H1 (cell line): ENCODE results near the gene KCP. TPM values are rescaled to one million over a fixed set of nuclear protein-coding genes. Genes with fewer than 3 reads are reported as not detected.

Experiments used
- CTCF ChIA-PET: fragments of 300-600 bp; sonication (Branson Sonifier 250); formaldehyde crosslinking; loops from one replicate; lab custom pipeline; 2021; ENCODE audit not compliant: partially characterized antibody; lab: Charles Lee
- POLR2A ChIA-PET: fragments of 300-600 bp; sonication (Branson Sonifier 250); formaldehyde crosslinking; loops from one replicate; lab custom pipeline; 2021; ENCODE audit warnings: inconsistent platforms; ENCODE audit not compliant: partially characterized antibody; lab: Charles Lee
- DNase-seq, 2 experiments: peaks; one replicate each; pipeline versions ENCODE4 v3.0.0 to v3.0.0-alpha.2; 2010 to 2022; ENCODE audit warnings: low spot score in 2 of 2, low read depth in 1 of 2, mixed read lengths in 1 of 2
- FAIRE-seq: peaks from 2 replicates; lab custom pipeline; 2011; peaks lifted over from hg19 to GRCh38; lab: Jason Lieb, UNC
- H2AFZ ChIP-seq: 2 replicates; pipeline ENCODE4 v1.8.1; 2012; ENCODE audit warnings: low read length, inconsistent platforms
- H2AK5ac ChIP-seq: 2 replicates; pipeline ENCODE4 v1.6.1; 2013; ENCODE audit warnings: low read depth, low read length
- H2BK120ac ChIP-seq: replicated peaks from 2 replicates; pipeline ENCODE3; 2013; ENCODE audit warnings: low read depth, low read length, inconsistent platforms
- H2BK12ac ChIP-seq: 2 replicates; pipeline ENCODE4 v1.6.1; 2013; ENCODE audit warnings: low read depth, low read length
- H2BK15ac ChIP-seq: 2 replicates; pipeline ENCODE4 v1.6.1; 2013; ENCODE audit warnings: low read length
- H2BK20ac ChIP-seq: 2 replicates; pipeline ENCODE4 v1.6.1; 2013; ENCODE audit warnings: low read length
- H2BK5ac ChIP-seq: 2 replicates; pipeline ENCODE4 v1.6.1; 2013; ENCODE audit warnings: low read depth, low read length
- H3K14ac ChIP-seq: 2 replicates; pipeline ENCODE4 v1.6.1; 2013; ENCODE audit warnings: inconsistent platforms; ENCODE audit not compliant: insufficient read length
- H3K18ac ChIP-seq: 2 replicates; pipeline ENCODE4 v1.6.1; 2013; ENCODE audit warnings: low read length; ENCODE audit errors: extremely low read depth
- H3K23ac ChIP-seq: 2 replicates; pipeline ENCODE4 v1.6.1; 2013; ENCODE audit warnings: inconsistent platforms; ENCODE audit not compliant: insufficient read length
- H3K23me2 ChIP-seq: 2 replicates; pipeline ENCODE4 v1.6.1; 2013; ENCODE audit warnings: low read depth, low read length
- H3K27ac ChIP-seq: 2 replicates; pipeline ENCODE4 v1.6.1; 2011; ENCODE audit warnings: low read depth, low read length, inconsistent platforms
- H3K27me3 ChIP-seq, 4 experiments: replicated peaks in 1 of 4; 1 replicate in 1 of 4; 2 replicates in 3 of 4; pipeline versions ENCODE4 v1.6.1 to v1.8.1; 2011 to 2013; ENCODE audit warnings: low read length in 3 of 4, mild to moderate bottlenecking in 3 of 4, inconsistent platforms in 2 of 4, mixed read lengths in 2 of 4, moderate library complexity in 1 of 4; ENCODE audit not compliant: control insufficient read depth in 3 of 4, insufficient read depth in 3 of 4; ENCODE audit errors: extremely low read depth in 1 of 4
- H3K36me3 ChIP-seq, 4 experiments: 2 replicates each; pipeline versions ENCODE4 v1.6.1 to v1.8.1; 2011 to 2013; ENCODE audit warnings: mild to moderate bottlenecking in 4 of 4, low read length in 3 of 4, moderate library complexity in 2 of 4, control low read depth in 1 of 4, inconsistent platforms in 1 of 4; ENCODE audit not compliant: insufficient read depth in 4 of 4, control insufficient read depth in 2 of 4
- H3K4ac ChIP-seq: replicated peaks from 2 replicates; pipeline ENCODE3; 2013; ENCODE audit warnings: low read length, low read depth, mixed read lengths, inconsistent platforms; ENCODE audit not compliant: insufficient read length
- H3K4me1 ChIP-seq, 4 experiments: replicated peaks in 1 of 4; 1 replicate in 1 of 4; 2 replicates in 3 of 4; pipeline versions ENCODE4 v1.6.1 to v1.8.1; 2011 to 2013; ENCODE audit warnings: low read length in 3 of 4, inconsistent platforms in 2 of 4, mixed read lengths in 1 of 4; ENCODE audit not compliant: insufficient read depth in 4 of 4, control insufficient read depth in 3 of 4
- H3K4me2 ChIP-seq, 2 experiments: 2 replicates each; pipeline versions ENCODE4 v1.6.1 to v1.8.1; 2011 to 2013; ENCODE audit warnings: low read depth in 2 of 2, low read length in 2 of 2, control low read depth in 1 of 2, inconsistent platforms in 1 of 2, mild to moderate bottlenecking in 1 of 2; ENCODE audit not compliant: insufficient read depth in 1 of 2
- H3K4me3 ChIP-seq, 4 experiments: fragments of 200-600, 300-600 bp in 1 of 4; sonication (generic), shearing (Covaris generic), sonication (Bioruptor Twin) in 1 of 4; 2 replicates each; pipeline versions ENCODE4 v1.5.1 to v1.8.1; 2011 to 2016; ENCODE audit warnings: low read length in 4 of 4, low read depth in 3 of 4, control low read depth in 2 of 4, inconsistent platforms in 2 of 4, mild to moderate bottlenecking in 2 of 4, mixed read lengths in 1 of 4, moderate library complexity in 1 of 4; ENCODE audit not compliant: insufficient read depth in 2 of 4; ENCODE audit errors: extremely low read depth in 1 of 4
- H3K56ac ChIP-seq: replicated peaks from 2 replicates; pipeline ENCODE3; 2013; ENCODE audit warnings: low read depth, mild to moderate bottlenecking, mixed read lengths, low read length, inconsistent platforms; ENCODE audit not compliant: insufficient read length
- H3K79me1 ChIP-seq: 2 replicates; pipeline ENCODE4 v1.6.1; 2013; ENCODE audit warnings: low read depth, low read length, control low read depth
- H3K79me2 ChIP-seq, 2 experiments: 2 replicates each; pipeline versions ENCODE4 v1.6.1 to v1.8.1; 2012 to 2013; ENCODE audit warnings: low read length in 2 of 2, mild to moderate bottlenecking in 2 of 2, inconsistent platforms in 1 of 2; ENCODE audit not compliant: insufficient read depth in 2 of 2, control insufficient read depth in 1 of 2
- H3K9ac ChIP-seq, 4 experiments: replicated peaks in 1 of 4; 1 replicate in 1 of 4; 2 replicates in 3 of 4; pipeline versions ENCODE4 v1.6.1 to v1.8.1; 2011 to 2013; ENCODE audit warnings: low read depth in 3 of 4, low read length in 3 of 4, control low read depth in 2 of 4, mild to moderate bottlenecking in 2 of 4, moderate library complexity in 2 of 4, inconsistent platforms in 1 of 4; ENCODE audit errors: extremely low read depth in 1 of 4
- H3K9me3 ChIP-seq, 2 experiments: 2 replicates each; pipeline versions ENCODE4 v1.6.1 to v1.8.1; 2012 to 2013; ENCODE audit warnings: mild to moderate bottlenecking in 2 of 2, moderate library complexity in 2 of 2, control low read depth in 1 of 2, inconsistent platforms in 1 of 2, low read depth in 1 of 2, low read length in 1 of 2, mixed read lengths in 1 of 2; ENCODE audit not compliant: insufficient read depth in 2 of 2
- H4K20me1 ChIP-seq, 2 experiments: replicated peaks in 1 of 2; 2 replicates each; pipeline versions ENCODE3 to v1.8.1; 2011 to 2013; ENCODE audit warnings: inconsistent platforms in 2 of 2, low read length in 2 of 2, mild to moderate bottlenecking in 1 of 2; ENCODE audit not compliant: insufficient read depth in 2 of 2, control insufficient read depth in 1 of 2
- H4K5ac ChIP-seq: 2 replicates; pipeline ENCODE4 v1.6.1; 2013; ENCODE audit warnings: low read length, low read depth, mixed read lengths, inconsistent platforms; ENCODE audit not compliant: insufficient read length
- H4K8ac ChIP-seq: 2 replicates; pipeline ENCODE4 v1.8.0; 2013; ENCODE audit warnings: mild to moderate bottlenecking, moderate library complexity, low read length, inconsistent platforms; ENCODE audit not compliant: insufficient read depth; ENCODE audit errors: extremely low read depth
- H4K91ac ChIP-seq: replicated peaks from 2 replicates; pipeline ENCODE3; 2013; ENCODE audit warnings: low read length, mixed read lengths, inconsistent platforms; ENCODE audit not compliant: insufficient read length
- CBX5 ChIP-seq: fragments of 300-800, 300-1000 bp; sonication (generic); IDR thresholded peaks from 2 replicates; pipeline ENCODE4 v1.7.1; 2016; ENCODE audit warnings: antibody characterized with exemption, low read length, low read depth
- CBX8 ChIP-seq: fragments of 300-800, 300-1000 bp; sonication (generic); IDR thresholded peaks from 2 replicates; pipeline ENCODE4 v1.7.1; 2016; ENCODE audit warnings: low read depth, low read length, borderline replicate concordance
- EGR1 ChIP-seq: IDR thresholded peaks from 2 replicates; pipeline ENCODE4 v1.6.1; 2011; ENCODE audit warnings: low read depth, low read length, borderline replicate concordance
- KDM4A ChIP-seq: IDR thresholded peaks from one replicate; pipeline ENCODE4 v1.7.1; 2012; ENCODE audit warnings: low read depth, mild to moderate bottlenecking, moderate library complexity, low read length, inconsistent platforms; ENCODE audit not compliant: severe bottlenecking
- SIX5 ChIP-seq: IDR thresholded peaks from 2 replicates; pipeline ENCODE4 v1.6.1; 2011; ENCODE audit warnings: mild to moderate bottlenecking, low read depth, low read length
- TCF12 ChIP-seq: IDR thresholded peaks from 2 replicates; pipeline ENCODE4 v1.6.1; 2011; ENCODE audit warnings: low read depth, mild to moderate bottlenecking, low read length
- WGBS, 2 experiments: shearing (Covaris generic) in 1 of 2; methylation state at CpG; one replicate each; pipeline versions ENCODE4 v1.1.6 to v1.1.7; 2013 to 2015; ENCODE audit warnings: low lambda C conversion rate in 2 of 2, mixed read lengths in 2 of 2, inconsistent platforms in 1 of 2, low coverage in 1 of 2, missing lambda C conversion rate in 1 of 2; ENCODE audit not compliant: insufficient replicate concordance in 2 of 2, insufficient coverage in 1 of 2, insufficient read length in 1 of 2; ENCODE audit errors: extremely low coverage in 1 of 2, missing lambda C conversion rate in 1 of 2; 5-methylcytosine and 5-hydroxymethylcytosine counted together
- polyA plus RNA-seq, 7 experiments: library from polyadenylated mRNA; depleted of rRNA in 3 of 7; stranded (reverse) in 5 of 7; unstranded in 2 of 7; fragments of >200 nt in 5 of 7; fragments of 200-250 nt in 2 of 7; gene quantifications; 1 replicate in 5 of 7; 2 replicates in 1 of 7; 4 replicates in 1 of 7; pipeline versions ENCODE4 v1.2.1 to v1.2.3, GENCODE V29; 2011 to 2013; ENCODE audit warnings: missing spikeins in 2 of 7, mixed read lengths in 2 of 7
- total RNA-seq: library from RNA; stranded (reverse); fragmentation: NEBNext Ultra II Directional; extraction: Animal tissue kit (Norgen Biotek cat#: 25700); gene quantifications from 2 replicates; pipeline ENCODE4 v1.2.1, GENCODE V29; 2021
- TF ChIP-seq, protein P1 (sequence below): IDR thresholded peaks from 2 replicates; pipeline ENCODE4 v1.6.1; 2011; ENCODE audit warnings: low read depth, mild to moderate bottlenecking, low read length; ENCODE audit not compliant: insufficient read depth

KCP gene
- total and polyA plus RNA-seq, 2 of the 8 experiments (the other 6 are each of a cell fraction or from before 2014, with no cell fraction given), result 1.3 to 2.0 TPM

DNA sequence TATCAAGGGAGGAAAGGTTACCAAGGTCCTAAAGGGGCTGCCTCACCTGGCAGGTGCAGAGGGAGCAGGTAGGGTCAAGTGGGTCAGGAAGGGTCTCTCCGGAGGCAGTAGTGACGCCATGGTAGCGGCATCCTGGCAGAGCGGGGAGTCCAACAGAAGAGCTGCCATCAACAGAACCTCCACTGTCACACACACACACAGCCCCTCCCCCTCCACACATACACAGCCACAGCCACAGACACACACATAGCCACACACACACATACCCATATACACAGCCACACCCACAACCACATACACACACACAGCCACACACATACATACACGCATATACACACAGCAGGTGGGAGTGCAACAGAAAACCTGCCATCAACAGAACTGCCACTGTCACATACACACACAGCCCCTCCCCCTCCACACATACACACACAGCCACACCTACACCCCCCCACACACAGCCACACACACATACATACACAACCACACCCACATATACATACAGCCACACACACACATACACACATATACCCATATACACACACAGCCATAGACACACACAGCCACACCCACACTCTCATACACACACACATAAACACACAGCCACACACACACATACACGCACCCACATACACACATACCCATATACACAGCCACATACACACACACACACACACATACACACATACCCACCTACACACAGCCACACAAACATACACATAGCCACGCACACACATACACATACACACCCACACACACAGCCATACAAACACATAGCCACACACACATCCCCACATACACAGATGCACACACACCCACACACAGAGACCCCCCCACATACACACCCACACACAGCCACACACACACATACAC lies 23.1 kb downstream of the KCP start:
- Histone ChIP-seq H3K56ac (peak overlapping the region; percentile 100), H4K5ac (no peak overlapping the region), H3K27ac (no peak overlapping the region), H3K23ac (no peak overlapping the region), H3K9me3 (no peaks in the 10 kb centered on the region), H2BK15ac (peak overlapping the region; percentile 83), H3K4me1 (peaks cover 0 to 19% (median 13%) of the 10 kb centered on the region in 4 experiments; a peak in 5 of 7 replicates), H2AK5ac (peak overlapping the region; percentile 84), H3K18ac (no peak overlapping the region), H4K20me1 (peaks cover 0 to 12% of the 10 kb centered on the region in 2 experiments), H3K9ac (no peak overlapping the region; a peak in 1 of 7 replicates), H3K27me3 (peaks cover 0 to 7% (median 4%) of the 10 kb centered on the region in 4 experiments; a peak in 4 of 7 replicates), H3K4me2 (no peak overlapping the region; a peak in 1 of 4 replicates), H3K14ac (no peak overlapping the region), H3K79me1 (0 out of 2 replicates have a peak, but pooled peaks cover 7% of the 10 kb centered on the region), H4K91ac (peak overlapping the region; percentile 88), H2BK5ac (peak overlapping the region; percentile 73; the same call in 1 of the 2 replicates), H2AFZ (no peak overlapping the region), H3K23me2 (peaks cover 20% of the 10 kb centered on the region; the same call in 1 of the 2 replicates), H3K79me2 (no peaks in the 10 kb centered on the region), H4K8ac (no peak overlapping the region), H3K4ac (no peak overlapping the region), H2BK20ac (no peak overlapping the region; the same call in 1 of the 2 replicates), H2BK12ac (peak overlapping the region; percentile 41; the same call in 1 of the 2 replicates), H2BK120ac (no peak overlapping the region), H3K4me3 (no peak overlapping the region), H3K36me3 (no peaks in the 10 kb centered on the region)
- POLR2A ChIA-PET, result interaction anchor here (0.8 to 1.0 kb wide), 3 partner anchors 18 to 69 kb away, joined by 3 read pairs; no protein-coding TSS in a partner anchor
- FAIRE-seq (no peak), DNase-seq (no peak)
- CTCF ChIA-PET, result interaction anchor here (1.4 to 10.3 kb wide), 7 partner anchors 16 to 102 kb away, joined by 4 to 189 read pairs (median 6); partner anchors contain the start of gene ATP6V1F
- WGBS, 2 experiments, result 89% methylated on average over 7 of the region's 7 CpGs; no CpG with 5 or more reads in 1 of the 2 experiments
- TF ChIP-seq CBX8 (no peak), KDM4A (no peak), EGR1 (no peak), SIX5 (no peak), TCF12 (no peak), CBX5 (no peak)
- TF ChIP-seq, protein P1, sequence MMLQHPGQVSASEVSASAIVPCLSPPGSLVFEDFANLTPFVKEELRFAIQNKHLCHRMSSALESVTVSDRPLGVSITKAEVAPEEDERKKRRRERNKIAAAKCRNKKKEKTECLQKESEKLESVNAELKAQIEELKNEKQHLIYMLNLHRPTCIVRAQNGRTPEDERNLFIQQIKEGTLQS, result no peak
